Hematopoietic multipotent progenitor cell treated with erythropoietin and hydrocortisone succinate and interleukin-3 and kit ligand, for 17 days (in vitro differentiated cells): ENCODE data around the gene TSHZ3.

Experiments used
- DNase-seq: peaks from one replicate; pipeline ENCODE4 v3.0.0-alpha.2; 2015; ENCODE audit warnings: low spot score

TSHZ3 gene, protein sequence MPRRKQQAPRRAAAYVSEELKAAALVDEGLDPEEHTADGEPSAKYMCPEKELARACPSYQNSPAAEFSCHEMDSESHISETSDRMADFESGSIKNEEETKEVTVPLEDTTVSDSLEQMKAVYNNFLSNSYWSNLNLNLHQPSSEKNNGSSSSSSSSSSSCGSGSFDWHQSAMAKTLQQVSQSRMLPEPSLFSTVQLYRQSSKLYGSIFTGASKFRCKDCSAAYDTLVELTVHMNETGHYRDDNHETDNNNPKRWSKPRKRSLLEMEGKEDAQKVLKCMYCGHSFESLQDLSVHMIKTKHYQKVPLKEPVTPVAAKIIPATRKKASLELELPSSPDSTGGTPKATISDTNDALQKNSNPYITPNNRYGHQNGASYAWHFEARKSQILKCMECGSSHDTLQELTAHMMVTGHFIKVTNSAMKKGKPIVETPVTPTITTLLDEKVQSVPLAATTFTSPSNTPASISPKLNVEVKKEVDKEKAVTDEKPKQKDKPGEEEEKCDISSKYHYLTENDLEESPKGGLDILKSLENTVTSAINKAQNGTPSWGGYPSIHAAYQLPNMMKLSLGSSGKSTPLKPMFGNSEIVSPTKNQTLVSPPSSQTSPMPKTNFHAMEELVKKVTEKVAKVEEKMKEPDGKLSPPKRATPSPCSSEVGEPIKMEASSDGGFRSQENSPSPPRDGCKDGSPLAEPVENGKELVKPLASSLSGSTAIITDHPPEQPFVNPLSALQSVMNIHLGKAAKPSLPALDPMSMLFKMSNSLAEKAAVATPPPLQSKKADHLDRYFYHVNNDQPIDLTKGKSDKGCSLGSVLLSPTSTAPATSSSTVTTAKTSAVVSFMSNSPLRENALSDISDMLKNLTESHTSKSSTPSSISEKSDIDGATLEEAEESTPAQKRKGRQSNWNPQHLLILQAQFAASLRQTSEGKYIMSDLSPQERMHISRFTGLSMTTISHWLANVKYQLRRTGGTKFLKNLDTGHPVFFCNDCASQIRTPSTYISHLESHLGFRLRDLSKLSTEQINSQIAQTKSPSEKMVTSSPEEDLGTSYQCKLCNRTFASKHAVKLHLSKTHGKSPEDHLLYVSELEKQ

DNA sequence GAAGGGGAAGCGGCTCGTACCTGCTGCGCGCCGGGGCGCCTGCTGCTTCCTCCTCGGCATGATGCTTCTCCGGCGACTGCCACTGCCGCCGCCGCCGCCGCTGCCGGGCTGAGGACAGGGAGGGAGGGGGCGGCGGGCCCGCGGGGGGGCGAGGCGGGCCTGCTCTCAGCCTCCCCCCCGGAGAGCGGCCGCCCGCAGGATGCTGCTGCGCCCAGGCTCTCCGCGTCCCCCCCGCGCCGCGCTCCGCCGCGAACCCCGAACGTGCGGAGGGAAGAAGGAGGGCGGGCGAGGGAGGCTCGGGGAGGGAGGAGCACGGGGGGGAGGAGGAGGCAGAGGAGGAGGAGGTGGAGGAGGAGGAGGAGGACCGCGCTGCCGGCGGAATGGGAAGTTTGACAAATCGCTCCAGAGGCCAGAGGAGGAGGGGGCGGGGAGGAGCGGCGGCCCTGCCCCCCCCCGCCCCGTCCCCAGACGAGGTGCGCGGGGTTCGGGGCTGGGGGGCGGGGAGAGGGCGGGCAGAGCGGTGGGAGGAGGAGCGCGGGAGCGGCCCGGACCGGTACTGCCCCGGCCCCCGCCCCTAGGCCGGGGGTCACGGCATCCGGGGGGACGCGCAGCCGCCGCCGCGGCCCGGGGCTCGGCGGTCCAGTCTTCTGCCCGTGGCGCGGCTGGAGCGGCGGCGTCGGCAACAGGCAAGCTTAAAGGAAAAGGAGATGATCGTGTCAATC is at the start of gene TSHZ3:
TSS of gene TSHZ3 (minus strand) at position 277 of the 722 bp plus-strand sequence. CDS start at position 60, 217 bp downstream.
- no peak for DNase-seq

DNA sequence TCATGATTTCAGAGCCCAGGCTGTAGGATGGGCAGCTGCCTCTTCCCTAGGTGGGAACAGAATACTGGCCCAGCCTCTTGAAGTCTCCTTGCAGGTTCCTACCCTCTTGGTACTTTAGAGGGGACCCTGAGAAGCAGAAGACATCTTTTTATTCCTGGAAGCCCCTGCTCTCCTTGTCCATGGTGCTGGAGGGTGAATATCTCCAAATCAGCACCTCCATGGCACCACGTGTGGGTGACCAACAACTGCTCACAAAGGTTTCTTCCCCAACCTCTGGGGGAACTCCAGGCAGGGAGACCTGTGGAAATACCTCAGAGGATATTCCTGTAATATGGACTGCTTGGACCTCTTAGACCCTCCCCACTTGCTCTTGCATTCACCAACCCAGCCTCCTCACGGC is 48.1 kb upstream of the TSHZ3 start:
- DNase-seq = no peak

GRCh38 chr19:31392464-31392863 is 43.2 kb upstream of the TSHZ3 start:
- DNase-seq = no peak

GRCh38 chr19:31391518-31391917 is 42.3 kb upstream of the TSHZ3 start:
- no peak for DNase-seq

DNA sequence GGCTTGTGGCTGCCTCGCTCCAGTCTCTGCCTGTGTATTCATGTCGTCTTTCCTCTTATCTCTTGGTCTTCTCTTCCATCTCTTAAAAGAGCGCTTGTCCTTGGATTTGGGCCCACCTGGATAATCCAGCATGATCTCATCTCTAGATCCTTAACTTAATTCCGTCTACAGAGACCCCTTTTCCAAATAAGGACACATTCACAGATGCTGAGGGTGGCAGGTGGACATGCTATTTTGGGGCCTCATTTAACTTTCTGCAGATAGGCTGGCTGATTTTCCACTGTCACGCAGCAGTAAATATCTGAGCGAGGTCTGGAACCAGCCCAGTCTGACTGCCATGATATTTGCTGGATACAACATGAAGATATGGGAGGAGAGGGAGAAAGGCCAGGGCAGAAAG is 41.5 kb upstream of the TSHZ3 start:
- no peak for DNase-seq

- DNase-seq = no peak
Observed at GRCh38 chr19:31389874-31390273, 40.6 kb upstream of the TSHZ3 start.

DNA sequence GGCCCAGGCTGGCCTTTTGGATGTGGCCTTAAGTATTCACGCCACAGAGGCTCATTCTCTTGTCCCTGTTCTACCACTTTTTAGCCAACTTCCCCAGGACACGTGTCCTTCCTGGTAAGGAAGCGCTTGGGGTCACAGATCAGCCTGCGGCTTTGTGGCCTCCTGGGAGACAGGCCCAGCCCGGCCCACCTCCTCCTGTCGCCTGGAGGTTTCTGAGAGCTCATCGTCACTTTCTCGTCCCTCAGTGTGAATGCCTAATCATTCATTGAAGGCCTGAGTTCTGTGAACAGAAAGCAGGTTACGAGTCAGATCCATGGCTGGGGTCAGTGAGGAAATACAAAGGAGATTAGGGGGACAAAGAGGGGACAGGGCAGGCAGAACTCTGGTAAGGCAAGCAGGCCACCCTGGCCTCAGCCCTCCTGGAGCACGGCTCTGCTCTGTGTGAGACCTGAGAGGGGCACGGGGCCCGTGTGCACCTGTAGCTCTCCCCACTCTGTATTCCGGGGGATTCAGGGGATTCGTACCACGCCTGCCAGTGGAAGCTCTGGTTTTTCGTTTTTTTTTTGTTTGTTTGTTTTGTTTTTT is 38.6 kb upstream of the TSHZ3 start:
- no peak for DNase-seq

GRCh38 chr19:31386806-31387205 is 37.6 kb upstream of the TSHZ3 start:
- no peak for DNase-seq

GRCh38 chr19:31385744-31386143 is 36.5 kb upstream of the TSHZ3 start:
- DNase-seq = no peak

DNA sequence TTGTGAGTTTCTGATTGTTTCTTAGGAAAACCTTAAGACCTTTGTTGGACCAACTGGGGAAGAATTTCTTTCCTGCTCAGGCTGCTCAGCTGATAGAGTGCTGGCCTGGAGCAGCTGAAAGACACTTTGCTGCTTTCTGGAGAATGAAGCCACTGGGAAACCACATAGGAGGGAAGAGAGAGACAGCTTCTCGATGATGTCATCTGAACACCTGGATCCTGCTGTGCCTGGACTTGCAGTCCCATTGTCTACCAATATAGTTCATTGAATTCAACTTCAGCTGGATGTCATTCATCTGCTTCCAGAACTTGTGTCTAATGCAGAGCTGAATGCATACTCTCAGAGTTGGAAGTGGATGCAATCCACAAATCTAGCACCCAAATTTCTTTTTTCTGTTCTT is 34.3 kb upstream of the TSHZ3 start:
- no peak for DNase-seq

DNA sequence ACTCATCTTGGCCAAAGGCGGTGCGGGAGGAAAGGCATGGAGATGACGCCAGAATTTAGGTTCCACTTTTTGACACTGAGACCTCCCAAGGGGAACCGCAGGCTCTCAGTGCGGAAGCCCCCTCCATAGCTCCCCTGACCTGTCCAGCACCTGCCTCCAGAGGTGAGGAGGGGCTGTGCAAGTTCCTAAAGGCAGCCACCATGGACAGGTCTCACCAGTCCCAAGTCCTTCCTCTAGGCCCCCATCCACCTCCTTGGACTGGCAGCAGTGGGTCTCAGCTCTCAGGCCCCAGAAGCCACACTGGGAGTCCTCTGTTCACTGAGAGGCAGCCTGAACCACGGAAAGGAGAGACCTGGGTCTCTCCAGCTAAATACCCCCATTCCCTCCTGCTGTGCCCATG is 31.6 kb upstream of the TSHZ3 start:
- DNase-seq = no peak

DNA sequence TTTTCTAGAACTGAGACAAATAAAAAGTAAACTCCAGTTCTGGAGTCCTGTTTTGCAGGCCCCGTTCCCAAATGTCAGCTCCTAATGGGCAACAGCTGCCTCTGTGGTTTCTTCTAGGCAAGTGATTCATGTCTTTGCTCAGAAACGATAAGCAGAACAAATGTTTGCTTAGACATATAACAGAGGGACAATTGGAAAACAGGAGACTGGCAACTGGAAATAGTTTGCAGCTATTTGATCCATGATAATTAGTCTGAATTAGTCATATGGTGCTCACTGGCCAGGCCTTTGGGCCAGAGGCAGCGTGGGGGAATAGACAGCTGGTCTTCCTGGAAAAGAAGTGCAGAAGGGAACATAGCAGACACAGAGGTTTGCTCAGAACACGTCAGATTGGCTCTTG is 29.2 kb upstream of the TSHZ3 start:
- no peak for DNase-seq

DNA sequence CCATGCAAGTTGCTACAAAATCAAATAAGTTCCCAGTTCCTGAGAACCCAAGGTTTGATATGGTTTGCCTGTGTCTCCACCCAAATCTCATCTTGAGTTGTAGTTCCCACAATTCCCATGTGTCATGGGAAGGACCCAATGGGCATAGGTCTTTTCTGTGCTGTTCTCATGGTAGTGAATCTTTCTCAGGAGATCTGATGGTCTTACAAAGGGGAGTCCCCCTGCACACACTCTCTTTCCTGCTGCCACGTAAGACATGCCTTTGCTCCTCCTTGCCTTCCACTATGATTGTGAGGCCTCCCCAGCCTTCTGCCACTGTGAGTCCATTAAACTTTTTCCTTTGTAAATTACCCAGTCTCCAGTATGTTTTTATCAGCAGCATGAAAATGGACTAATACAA is 28.5 kb upstream of the TSHZ3 start:
- DNase-seq = no peak

DNA sequence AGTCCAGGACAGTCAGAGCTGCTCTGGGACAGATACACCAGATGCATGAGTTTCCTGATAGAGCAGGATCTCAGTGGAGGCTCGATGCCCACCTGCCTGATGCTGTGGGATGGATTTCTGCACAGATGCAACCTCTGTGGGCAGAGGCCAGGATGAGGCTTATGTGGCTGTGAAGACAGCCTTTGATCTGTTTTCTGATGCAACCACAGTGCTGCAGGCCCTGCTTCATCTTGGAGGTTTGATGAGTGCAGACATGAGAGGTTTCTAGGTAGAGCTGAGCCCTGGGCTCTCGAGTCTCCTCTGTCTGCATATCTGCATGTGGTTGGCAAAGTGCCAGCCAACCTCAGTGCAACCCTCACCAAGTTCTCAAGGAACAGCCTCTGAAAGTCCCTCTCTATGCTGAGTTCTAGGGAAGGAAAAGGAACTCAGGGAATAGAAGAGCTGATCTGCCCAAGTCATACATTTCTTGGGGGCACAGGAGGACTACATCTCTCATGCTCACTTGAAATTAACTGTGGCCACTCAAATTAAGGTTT is 23.1 kb upstream of the TSHZ3 start:
- DNase-seq = no peak

DNA sequence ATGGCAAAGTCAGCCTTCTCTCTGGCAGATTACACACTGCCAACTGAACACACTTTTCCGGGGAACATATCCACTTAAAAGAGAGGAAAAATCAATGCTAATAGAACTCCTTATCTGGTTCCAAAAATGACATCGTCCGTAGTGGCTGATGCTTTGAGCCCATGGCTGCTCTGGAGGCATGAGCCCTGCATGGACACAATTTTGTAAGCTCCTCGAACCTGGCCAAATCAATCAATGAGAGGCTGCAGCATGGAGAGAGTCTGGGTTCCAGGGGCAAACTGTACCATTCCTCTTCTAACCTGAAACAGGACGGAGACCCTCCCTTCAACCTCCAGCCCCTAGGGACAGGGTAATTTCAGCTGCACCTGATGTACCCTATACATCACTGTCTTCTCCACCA is 21.0 kb upstream of the TSHZ3 start:
- DNase-seq = no peak

GRCh38 chr19:31364963-31365362 is 15.7 kb upstream of the TSHZ3 start:
- DNase-seq = no peak

GRCh38 chr19:31361728-31362127 is 12.5 kb upstream of the TSHZ3 start:
- DNase-seq = no peak

GRCh38 chr19:31357315-31357673 is 8.1 kb upstream of the TSHZ3 start:
- no peak for DNase-seq

GRCh38 chr19:31356587-31357314 is 7.5 kb upstream of the TSHZ3 start:
- DNase-seq = no peak

DNA sequence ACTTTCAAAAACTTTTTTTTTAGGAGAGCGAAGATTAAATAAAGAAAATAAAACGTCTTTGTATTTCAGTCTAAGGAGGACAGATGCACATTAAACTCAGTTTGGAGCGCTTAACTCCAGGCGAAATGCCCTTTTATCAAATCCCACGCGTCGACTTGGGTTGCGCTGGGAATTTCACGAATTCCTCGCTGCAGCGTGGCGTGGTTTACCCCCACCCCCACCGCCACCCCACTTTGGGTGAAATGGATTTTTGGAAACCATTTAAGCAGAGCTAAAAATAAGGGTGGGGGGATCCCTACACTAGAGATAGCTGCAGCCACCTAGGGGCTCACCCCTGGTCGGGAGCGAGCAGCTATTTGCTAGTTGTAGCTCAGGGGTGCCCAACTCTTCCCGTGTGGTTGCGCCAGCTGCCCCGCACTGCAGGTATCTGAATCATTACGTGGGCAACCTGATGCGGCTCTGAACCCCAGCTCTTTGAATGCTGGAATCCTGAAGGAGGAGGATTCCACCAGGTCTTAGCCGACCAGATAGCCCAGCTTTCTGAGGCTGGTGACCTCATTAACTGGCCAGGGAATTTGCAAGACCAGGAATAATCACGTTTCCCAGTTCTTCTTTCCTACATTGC is 6.5 kb upstream of the TSHZ3 start:
- DNase-seq = no peak
